Epithelial cell of proximal tubule (primary cell): Measurements from ENCODE around the gene KRTAP12-1. TPM values are rescaled to one million over a fixed set of nuclear protein-coding genes. Genes with fewer than 3 reads are reported as not detected.

ENCODE experiments used
- DNase-seq: peaks from one replicate; pipeline ENCODE4 v3.0.0-alpha.2; 2011; ENCODE audit warnings: low read depth
- H3K4me3 ChIP-seq: 2 replicates; pipeline ENCODE4 v1.5.1; 2011; ENCODE audit warnings: low read depth, mild to moderate bottlenecking, low read length
- total RNA-seq: library from RNA; depleted of rRNA; stranded (reverse); fragments of >200 nt; gene quantifications from 2 replicates; pipeline ENCODE4 v1.2.3, GENCODE V29; 2015
- TF ChIP-seq, protein P1 (sequence below): conservative IDR thresholded peaks from 2 replicates; pipeline ENCODE4 v1.5.1; 2012; ENCODE audit warnings: low read depth, mild to moderate bottlenecking, low read length

KRTAP12-1 gene
- total RNA-seq, 1 donor from 2014 or later: not detected

DNA sequence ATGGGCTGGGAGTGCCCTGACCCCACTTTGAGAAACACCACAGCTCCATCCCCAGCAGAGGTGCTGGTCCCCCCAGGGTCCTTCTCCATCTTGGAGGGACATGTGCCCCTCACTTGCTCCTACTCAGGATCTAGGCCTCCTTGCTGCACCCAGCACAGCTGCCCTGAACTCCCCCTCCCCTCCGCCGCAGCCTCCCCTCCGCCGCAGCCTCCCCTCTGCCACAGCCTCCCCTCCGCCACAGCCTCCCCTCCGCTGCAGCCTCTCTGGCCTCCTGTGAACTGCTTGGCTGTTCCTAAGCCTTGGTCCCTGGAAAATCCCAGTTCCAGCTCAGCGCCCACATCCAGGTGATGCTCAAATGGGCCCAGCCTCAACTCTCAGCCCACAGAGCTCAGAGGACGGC is 45.4 kb upstream of the KRTAP12-1 start:
- TF ChIP-seq, protein P1, sequence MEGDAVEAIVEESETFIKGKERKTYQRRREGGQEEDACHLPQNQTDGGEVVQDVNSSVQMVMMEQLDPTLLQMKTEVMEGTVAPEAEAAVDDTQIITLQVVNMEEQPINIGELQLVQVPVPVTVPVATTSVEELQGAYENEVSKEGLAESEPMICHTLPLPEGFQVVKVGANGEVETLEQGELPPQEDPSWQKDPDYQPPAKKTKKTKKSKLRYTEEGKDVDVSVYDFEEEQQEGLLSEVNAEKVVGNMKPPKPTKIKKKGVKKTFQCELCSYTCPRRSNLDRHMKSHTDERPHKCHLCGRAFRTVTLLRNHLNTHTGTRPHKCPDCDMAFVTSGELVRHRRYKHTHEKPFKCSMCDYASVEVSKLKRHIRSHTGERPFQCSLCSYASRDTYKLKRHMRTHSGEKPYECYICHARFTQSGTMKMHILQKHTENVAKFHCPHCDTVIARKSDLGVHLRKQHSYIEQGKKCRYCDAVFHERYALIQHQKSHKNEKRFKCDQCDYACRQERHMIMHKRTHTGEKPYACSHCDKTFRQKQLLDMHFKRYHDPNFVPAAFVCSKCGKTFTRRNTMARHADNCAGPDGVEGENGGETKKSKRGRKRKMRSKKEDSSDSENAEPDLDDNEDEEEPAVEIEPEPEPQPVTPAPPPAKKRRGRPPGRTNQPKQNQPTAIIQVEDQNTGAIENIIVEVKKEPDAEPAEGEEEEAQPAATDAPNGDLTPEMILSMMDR: no peak
- DNase-seq: no peak
- H3K4me3 ChIP-seq: no peak overlapping the region

- no peak overlapping the region for H3K4me3 ChIP-seq
- no peak for DNase-seq
- TF ChIP-seq, protein P1: no peak
These were observed 44.9 kb upstream of the KRTAP12-1 start for GRCh38 chr21:44726826-44727225.

DNA sequence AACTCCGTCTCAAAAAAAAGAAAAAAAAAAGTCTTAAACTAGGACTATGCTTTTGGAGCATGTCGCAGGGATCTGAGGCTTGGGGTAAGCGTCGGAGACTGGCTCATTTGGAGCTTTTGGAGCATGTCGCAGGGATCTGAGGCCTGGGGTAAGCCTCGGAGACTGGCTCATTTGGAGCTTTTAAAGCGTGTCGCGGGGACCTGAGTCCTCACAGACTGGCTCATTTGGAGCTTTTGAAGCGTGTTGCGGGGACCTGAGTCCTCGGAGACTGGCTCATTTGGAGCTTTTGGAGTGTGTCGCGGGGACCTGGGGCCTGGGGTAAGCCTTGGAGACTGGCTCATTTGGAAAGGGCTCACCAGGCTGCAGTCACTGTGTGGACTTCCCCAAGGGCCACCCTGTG is 43.0 kb upstream of the KRTAP12-1 start:
- DNase-seq: no peak
- no peak overlapping the region for H3K4me3 ChIP-seq
- TF ChIP-seq, protein P1: no peak

DNA sequence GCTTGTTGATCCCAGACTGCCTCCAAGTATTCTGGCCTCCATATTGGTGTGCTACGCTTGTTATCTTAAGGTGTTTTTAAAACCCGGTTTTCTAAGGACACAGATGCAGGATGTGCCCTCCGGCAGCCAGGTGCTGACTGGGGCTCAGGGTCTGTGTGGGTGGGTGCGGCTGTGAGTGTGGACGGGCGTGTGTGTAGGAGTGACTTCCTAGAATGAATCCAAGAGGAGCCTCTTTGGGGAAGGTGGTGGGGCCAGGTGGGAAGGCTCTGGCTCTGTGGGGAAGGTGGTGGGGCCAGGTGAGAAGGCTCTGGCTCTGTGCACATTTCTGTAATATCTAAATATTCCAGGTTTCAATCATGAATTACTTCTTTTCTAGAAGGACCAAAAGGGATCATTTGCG is 42.2 kb upstream of the KRTAP12-1 start:
- TF ChIP-seq, protein P1: no peak
- no peak for DNase-seq
- no peak overlapping the region for H3K4me3 ChIP-seq

GRCh38 chr21:44723177-44724131 is 41.5 kb upstream of the KRTAP12-1 start:
- TF ChIP-seq, protein P1: no peak
- H3K4me3 ChIP-seq: no peak overlapping the region
- no peak for DNase-seq

DNA sequence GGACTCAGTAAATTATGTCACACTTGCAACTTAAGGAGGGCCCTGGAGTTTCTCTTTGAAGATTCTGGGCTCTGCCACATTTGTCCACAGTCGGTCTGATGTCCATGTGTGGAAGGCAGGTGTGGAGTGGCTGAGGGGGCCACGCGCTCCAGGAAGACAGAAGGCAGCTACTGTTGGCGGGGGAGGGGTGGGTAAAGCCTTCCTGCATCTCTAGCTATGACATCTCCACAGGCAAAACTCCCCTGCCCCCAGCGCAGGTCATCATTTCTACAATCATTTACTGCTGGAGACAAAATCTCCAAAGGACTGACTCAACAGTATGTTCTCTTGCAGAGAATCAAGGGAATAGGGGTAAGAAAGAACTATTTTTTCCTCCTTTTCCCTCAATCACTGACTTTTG is 40.8 kb upstream of the KRTAP12-1 start:
- H3K4me3 ChIP-seq: no peak overlapping the region
- TF ChIP-seq, protein P1: no peak
- DNase-seq: no peak

- no peak overlapping the region for H3K4me3 ChIP-seq
- TF ChIP-seq, protein P1: no peak
- no peak for DNase-seq
These were observed 38.2 kb upstream of the KRTAP12-1 start for GRCh38 chr21:44720170-44720569.
